ENCODE measurements around the gene EFCAB7.

DNA sequence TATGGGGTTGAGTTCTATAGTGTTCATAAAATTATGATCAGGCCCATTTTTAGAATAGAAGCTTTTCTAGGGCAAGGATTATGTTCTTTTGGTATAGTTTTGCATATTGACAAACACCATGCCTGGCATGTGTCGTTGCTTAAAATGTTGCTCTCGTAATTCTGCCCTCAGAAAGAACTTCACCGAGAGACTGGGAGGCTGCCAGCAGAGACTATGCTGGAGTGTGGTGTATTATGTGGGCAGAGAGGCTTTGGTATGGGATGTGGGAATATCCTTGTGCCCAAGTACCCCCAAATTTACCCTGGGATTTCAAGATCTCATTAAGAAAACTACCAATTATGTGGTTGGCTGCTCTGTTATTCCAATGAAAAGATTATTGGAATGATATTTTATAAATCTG lies 97.8 kb downstream of the EFCAB7 start:
- TF ChIP-seq ZNF180 (CRISPR knock-in tag; IDR thresholded peaks at IDR 0.05; ENCODE audit: borderline replicate concordance, low read depth), result no peak
- TF ChIP-seq ZBTB42 (CRISPR knock-in tag; IDR thresholded peaks at IDR 0.05), result no peak
- TF ChIP-seq RAD21 (CRISPR knock-in tag; IDR thresholded peaks at IDR 0.05), result no peak
- TF ChIP-seq, protein P1, sequence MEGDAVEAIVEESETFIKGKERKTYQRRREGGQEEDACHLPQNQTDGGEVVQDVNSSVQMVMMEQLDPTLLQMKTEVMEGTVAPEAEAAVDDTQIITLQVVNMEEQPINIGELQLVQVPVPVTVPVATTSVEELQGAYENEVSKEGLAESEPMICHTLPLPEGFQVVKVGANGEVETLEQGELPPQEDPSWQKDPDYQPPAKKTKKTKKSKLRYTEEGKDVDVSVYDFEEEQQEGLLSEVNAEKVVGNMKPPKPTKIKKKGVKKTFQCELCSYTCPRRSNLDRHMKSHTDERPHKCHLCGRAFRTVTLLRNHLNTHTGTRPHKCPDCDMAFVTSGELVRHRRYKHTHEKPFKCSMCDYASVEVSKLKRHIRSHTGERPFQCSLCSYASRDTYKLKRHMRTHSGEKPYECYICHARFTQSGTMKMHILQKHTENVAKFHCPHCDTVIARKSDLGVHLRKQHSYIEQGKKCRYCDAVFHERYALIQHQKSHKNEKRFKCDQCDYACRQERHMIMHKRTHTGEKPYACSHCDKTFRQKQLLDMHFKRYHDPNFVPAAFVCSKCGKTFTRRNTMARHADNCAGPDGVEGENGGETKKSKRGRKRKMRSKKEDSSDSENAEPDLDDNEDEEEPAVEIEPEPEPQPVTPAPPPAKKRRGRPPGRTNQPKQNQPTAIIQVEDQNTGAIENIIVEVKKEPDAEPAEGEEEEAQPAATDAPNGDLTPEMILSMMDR (CRISPR knock-in tag; IDR thresholded peaks at IDR 0.05), result no peak
- TF ChIP-seq POLR2A (IDR thresholded peaks at IDR 0.05; ENCODE audit: insufficient read depth in 1 of 2, low read depth in 2 of 2, low read length in 2 of 2), result no peak
- no peak for TF ChIP-seq RFXAP (CRISPR knock-in tag; IDR thresholded peaks at IDR 0.05; ENCODE audit: borderline replicate concordance)
- no peak for TF ChIP-seq HOXA7 (CRISPR knock-in tag; IDR thresholded peaks at IDR 0.05)
- TF ChIP-seq SP2 (CRISPR knock-in tag; IDR thresholded peaks at IDR 0.05), result no peak
- TF ChIP-seq, protein P2, sequence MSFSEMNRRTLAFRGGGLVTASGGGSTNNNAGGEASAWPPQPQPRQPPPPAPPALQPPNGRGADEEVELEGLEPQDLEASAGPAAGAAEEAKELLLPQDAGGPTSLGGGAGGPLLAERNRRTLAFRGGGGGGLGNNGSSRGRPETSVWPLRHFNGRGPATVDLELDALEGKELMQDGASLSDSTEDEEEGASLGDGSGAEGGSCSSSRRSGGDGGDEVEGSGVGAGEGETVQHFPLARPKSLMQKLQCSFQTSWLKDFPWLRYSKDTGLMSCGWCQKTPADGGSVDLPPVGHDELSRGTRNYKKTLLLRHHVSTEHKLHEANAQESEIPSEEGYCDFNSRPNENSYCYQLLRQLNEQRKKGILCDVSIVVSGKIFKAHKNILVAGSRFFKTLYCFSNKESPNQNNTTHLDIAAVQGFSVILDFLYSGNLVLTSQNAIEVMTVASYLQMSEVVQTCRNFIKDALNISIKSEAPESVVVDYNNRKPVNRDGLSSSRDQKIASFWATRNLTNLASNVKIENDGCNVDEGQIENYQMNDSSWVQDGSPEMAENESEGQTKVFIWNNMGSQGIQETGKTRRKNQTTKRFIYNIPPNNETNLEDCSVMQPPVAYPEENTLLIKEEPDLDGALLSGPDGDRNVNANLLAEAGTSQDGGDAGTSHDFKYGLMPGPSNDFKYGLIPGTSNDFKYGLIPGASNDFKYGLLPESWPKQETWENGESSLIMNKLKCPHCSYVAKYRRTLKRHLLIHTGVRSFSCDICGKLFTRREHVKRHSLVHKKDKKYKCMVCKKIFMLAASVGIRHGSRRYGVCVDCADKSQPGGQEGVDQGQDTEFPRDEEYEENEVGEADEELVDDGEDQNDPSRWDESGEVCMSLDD (CRISPR knock-in tag; IDR thresholded peaks at IDR 0.05; ENCODE audit: borderline replicate concordance), result no peak
- no peak for TF ChIP-seq RARG (CRISPR knock-in tag; IDR thresholded peaks at IDR 0.05; ENCODE audit: low read depth)
- TF ChIP-seq, protein P3, sequence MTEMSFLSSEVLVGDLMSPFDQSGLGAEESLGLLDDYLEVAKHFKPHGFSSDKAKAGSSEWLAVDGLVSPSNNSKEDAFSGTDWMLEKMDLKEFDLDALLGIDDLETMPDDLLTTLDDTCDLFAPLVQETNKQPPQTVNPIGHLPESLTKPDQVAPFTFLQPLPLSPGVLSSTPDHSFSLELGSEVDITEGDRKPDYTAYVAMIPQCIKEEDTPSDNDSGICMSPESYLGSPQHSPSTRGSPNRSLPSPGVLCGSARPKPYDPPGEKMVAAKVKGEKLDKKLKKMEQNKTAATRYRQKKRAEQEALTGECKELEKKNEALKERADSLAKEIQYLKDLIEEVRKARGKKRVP (CRISPR knock-in tag; IDR thresholded peaks at IDR 0.05), result no peak
- TF ChIP-seq, protein P4, sequence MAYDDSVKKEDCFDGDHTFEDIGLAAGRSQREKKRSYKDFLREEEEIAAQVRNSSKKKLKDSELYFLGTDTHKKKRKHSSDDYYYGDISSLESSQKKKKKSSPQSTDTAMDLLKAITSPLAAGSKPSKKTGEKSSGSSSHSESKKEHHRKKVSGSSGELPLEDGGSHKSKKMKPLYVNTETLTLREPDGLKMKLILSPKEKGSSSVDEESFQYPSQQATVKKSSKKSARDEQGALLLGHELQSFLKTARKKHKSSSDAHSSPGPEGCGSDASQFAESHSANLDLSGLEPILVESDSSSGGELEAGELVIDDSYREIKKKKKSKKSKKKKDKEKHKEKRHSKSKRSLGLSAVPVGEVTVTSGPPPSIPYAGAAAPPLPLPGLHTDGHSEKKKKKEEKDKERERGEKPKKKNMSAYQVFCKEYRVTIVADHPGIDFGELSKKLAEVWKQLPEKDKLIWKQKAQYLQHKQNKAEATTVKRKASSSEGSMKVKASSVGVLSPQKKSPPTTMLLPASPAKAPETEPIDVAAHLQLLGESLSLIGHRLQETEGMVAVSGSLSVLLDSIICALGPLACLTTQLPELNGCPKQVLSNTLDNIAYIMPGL (CRISPR knock-in tag; IDR thresholded peaks at IDR 0.05; ENCODE audit: borderline replicate concordance in 1 of 2, low read depth in 1 of 2), result no peak
